GM12878 (cell line): ENCODE measurements around the gene GUCY1B1. TPM values are rescaled to one million over a fixed set of nuclear protein-coding genes. Genes with fewer than 3 reads are reported as not detected.

Experiments
- CHD1 ChIP-seq: IDR thresholded peaks from 2 replicates; pipeline ENCODE4 v1.6.1; 2012; ENCODE audit warnings: low read depth, low read length, improper control_type of control experiment
- ETV6 ChIP-seq, 2 experiments: fragments of 450-650 bp in 1 of 2; IDR thresholded peaks in 1 of 2; conservative IDR thresholded peaks in 1 of 2; 2 replicates each; pipeline ENCODE4 v1.6.1; 2014; ENCODE audit warnings: antibody characterized with exemption in 1 of 2, borderline replicate concordance in 1 of 2, low read depth in 1 of 2, mild to moderate bottlenecking in 1 of 2, moderate library complexity in 1 of 2
- GATAD2B ChIP-seq: fragments of 450-650 bp; conservative IDR thresholded peaks from 2 replicates; pipeline ENCODE4 v1.6.1; 2017; ENCODE audit warnings: low read depth, mild to moderate bottlenecking, moderate library complexity
- IRF4 ChIP-seq: IDR thresholded peaks from 2 replicates; pipeline ENCODE4 v1.6.1; 2011; ENCODE audit warnings: low read depth, low read length
- JUND ChIP-seq: IDR thresholded peaks from 2 replicates; pipeline ENCODE4 v1.6.1; 2012; ENCODE audit warnings: low read depth, mild to moderate bottlenecking, low read length, improper control_type of control experiment, moderate library complexity
- KLF5 ChIP-seq: fragments of 450-650 bp; IDR thresholded peaks from 2 replicates; pipeline ENCODE4 v1.6.1; 2014; ENCODE audit warnings: mild to moderate bottlenecking; ENCODE audit not compliant: partially characterized antibody
- POLR2A ChIP-seq: IDR thresholded peaks from 2 replicates; pipeline ENCODE4 v1.6.1; 2011; ENCODE audit warnings: low read depth, mild to moderate bottlenecking, low read length
- POLR2AphosphoS2 ChIP-seq: IDR thresholded peaks from 2 replicates; pipeline ENCODE4 v1.6.1; 2011; ENCODE audit warnings: low read depth, mild to moderate bottlenecking, low read length, improper control_type of control experiment, moderate library complexity
- POLR2AphosphoS5 ChIP-seq: IDR thresholded peaks from 2 replicates; pipeline ENCODE4 v1.6.1; 2011; ENCODE audit warnings: mild to moderate bottlenecking, low read length, inconsistent platforms
- RAD21 ChIP-seq: IDR thresholded peaks from 2 replicates; pipeline ENCODE4 v1.6.1; 2011; ENCODE audit warnings: mild to moderate bottlenecking, low read depth, low read length, moderate library complexity; ENCODE audit not compliant: insufficient read depth
- RUNX3 ChIP-seq: IDR thresholded peaks from 2 replicates; pipeline ENCODE4 v1.6.1; 2012; ENCODE audit warnings: low read length, inconsistent platforms
- SIN3A ChIP-seq: IDR thresholded peaks from 2 replicates; pipeline ENCODE4 v1.6.1; 2012; ENCODE audit warnings: low read depth, low read length, improper control_type of control experiment
- SMAD1 ChIP-seq: fragments of 450-650 bp; IDR thresholded peaks from 2 replicates; pipeline ENCODE4 v1.6.1; 2018; ENCODE audit warnings: mild to moderate bottlenecking, low read depth; ENCODE audit not compliant: partially characterized antibody
- SMAD5 ChIP-seq: IDR thresholded peaks from 2 replicates; pipeline ENCODE4 v1.6.1; 2016; ENCODE audit warnings: antibody characterized with exemption, low read depth
- SP1 ChIP-seq: IDR thresholded peaks from one replicate; pipeline ENCODE4 v1.6.1; 2011; ENCODE audit warnings: low read depth, low read length
- TCF7 ChIP-seq: IDR thresholded peaks from 2 replicates; pipeline ENCODE4 v1.6.1; 2014; ENCODE audit warnings: antibody characterized with exemption, borderline replicate concordance
- WRNIP1 ChIP-seq: IDR thresholded peaks from 2 replicates; pipeline ENCODE4 v1.6.1; 2011; ENCODE audit warnings: low read depth, low read length, improper control_type of control experiment, borderline replicate concordance
- ZNF217 ChIP-seq: fragments of 450-650 bp; IDR thresholded peaks from 2 replicates; pipeline ENCODE4 v1.6.1; 2017; ENCODE audit warnings: antibody characterized with exemption, mild to moderate bottlenecking
- ZNF24 ChIP-seq: fragments of 450-650 bp; IDR thresholded peaks from 2 replicates; pipeline ENCODE4 v1.6.1; 2017; ENCODE audit warnings: antibody characterized with exemption, mild to moderate bottlenecking
- polyA plus RNA-seq, 11 experiments: library from polyadenylated mRNA; depleted of rRNA in 4 of 11; unstranded in 6 of 11; stranded (reverse) in 5 of 11; fragments of >200 nt; fragmentation: Nextera tagmentation in 4 of 11; fragmentation: Illumina TruSeq in 1 of 11; extraction: Ambion mirVana in 4 of 11; extraction: Trizol in 1 of 11; gene quantifications; 1 replicate in 1 of 11; 2 replicates in 10 of 11; pipeline versions ENCODE4 v1.2.1 to v1.2.3, GENCODE V29; 2011 to 2016; ENCODE audit warnings: inconsistent platforms in 2 of 11, missing spikeins in 2 of 11, low read depth in 1 of 11
- total RNA-seq, 4 experiments: library from RNA; depleted of rRNA in 3 of 4; stranded (reverse); fragments of >200 nt in 3 of 4; fragmentation: Illumina TruSeq in 1 of 4; extraction: Trizol in 1 of 4; gene quantifications; 2 replicates each; pipeline versions ENCODE4 v1.2.1 to v1.2.3, GENCODE V29; 2013 to 2021
- TF ChIP-seq, protein P1 (sequence below): IDR thresholded peaks from 2 replicates; pipeline ENCODE4 v1.6.1; 2012; ENCODE audit warnings: low read depth, low read length, improper control_type of control experiment
- TF ChIP-seq, protein P2 (sequence below): IDR thresholded peaks from 2 replicates; pipeline ENCODE4 v1.6.1; 2011; ENCODE audit warnings: borderline replicate concordance, low read depth, mild to moderate bottlenecking, moderate library complexity, mixed read lengths, low read length; ENCODE audit not compliant: insufficient read depth; ENCODE audit errors: extremely low read length
- TF ChIP-seq, protein P3 (sequence below): IDR thresholded peaks from 2 replicates; pipeline ENCODE4 v1.6.1; 2012; ENCODE audit warnings: mild to moderate bottlenecking, low read depth, low read length
- TF ChIP-seq, protein P4 (sequence below): fragments of 450-650 bp; formaldehyde crosslinking; IDR thresholded peaks from 2 replicates; pipeline ENCODE4 v1.5.0; 2022; ENCODE audit warnings: mild to moderate bottlenecking, missing genetic modification characterization

Gene GUCY1B1
- total and polyA plus RNA-seq, 10 of the 15 experiments (the other 5 are each of a cell fraction or from before 2014, with no cell fraction given) = 0.60 to 38.5 (median 1.4) TPM

DNA sequence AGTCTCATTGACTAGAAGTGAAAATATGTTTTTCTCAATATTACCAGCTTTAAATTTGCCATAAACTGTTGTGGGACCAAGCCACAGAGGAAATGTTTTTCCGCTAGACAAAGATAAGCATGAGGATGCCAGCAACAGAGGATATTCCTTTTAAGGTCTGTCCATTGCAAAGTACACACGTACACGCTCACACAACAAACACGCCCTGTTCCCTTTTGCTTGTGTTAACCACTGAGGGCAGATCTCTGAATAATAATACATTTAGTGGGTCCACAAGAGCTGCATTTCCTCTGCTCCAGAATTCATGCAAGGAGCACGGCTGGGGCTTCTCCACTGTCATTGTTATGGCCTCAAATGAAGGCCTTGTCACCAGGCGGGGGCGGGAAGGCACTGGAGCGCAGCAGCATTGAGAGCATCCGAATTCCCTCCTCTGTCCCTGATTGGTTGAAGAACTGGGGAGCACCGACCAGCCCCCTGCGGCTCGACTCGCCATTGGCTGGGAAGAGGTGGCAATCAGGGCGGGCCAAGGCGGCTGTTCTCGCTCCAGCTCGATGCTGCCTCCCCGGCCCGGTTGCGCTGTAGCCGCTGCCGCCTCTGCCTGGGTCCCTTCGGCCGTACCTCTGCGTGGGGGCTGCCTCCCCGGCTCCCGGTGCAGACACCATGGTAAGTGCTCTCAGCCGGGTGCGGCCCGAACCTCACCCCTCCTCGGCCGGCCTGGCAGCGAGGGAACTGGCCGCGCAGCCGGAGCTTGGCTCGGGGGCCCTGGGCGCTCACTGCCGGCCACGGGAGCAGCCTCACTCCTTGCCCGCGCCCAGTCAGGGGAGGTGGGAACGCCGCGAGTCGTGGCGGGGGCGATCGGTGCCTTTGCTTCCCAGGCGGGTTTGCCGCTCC is at the start of gene GUCY1B1 (continued):
- TF ChIP-seq SIN3A (no peak), SMAD5 (no peak), ZNF24 (no peak), SP1 (peak; percentile 90), RUNX3 (no peak), CHD1 (no peak), ZNF217 (0 out of 2 replicates have a peak, but pooled peaks have one; percentile 38), SMAD1 (no peak), RAD21 (no peak), POLR2A (peak; percentile 61; the same call in 1 of the 2 replicates), IRF4 (no peak), WRNIP1 (no peak), GATAD2B (peak; percentile 71), JUND (no peak), POLR2AphosphoS2 (no peak), ETV6 (conservative IDR thresholded peaks at IDR 0.05 in 1 of 2, IDR thresholded peaks at IDR 0.05 in 1 of 2; ENCODE audit: borderline replicate concordance in 1 of 2, low read depth in 1 of 2) (no peak), KLF5 (no peak), POLR2AphosphoS5 (no peak), TCF7 (no peak)
- TF ChIP-seq, protein P1, sequence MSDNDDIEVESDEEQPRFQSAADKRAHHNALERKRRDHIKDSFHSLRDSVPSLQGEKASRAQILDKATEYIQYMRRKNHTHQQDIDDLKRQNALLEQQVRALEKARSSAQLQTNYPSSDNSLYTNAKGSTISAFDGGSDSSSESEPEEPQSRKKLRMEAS = peak; percentile 63; the same call in 1 of the 2 replicates
- TF ChIP-seq, protein P2, sequence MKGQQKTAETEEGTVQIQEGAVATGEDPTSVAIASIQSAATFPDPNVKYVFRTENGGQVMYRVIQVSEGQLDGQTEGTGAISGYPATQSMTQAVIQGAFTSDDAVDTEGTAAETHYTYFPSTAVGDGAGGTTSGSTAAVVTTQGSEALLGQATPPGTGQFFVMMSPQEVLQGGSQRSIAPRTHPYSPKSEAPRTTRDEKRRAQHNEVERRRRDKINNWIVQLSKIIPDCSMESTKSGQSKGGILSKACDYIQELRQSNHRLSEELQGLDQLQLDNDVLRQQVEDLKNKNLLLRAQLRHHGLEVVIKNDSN = no peak
- TF ChIP-seq, protein P3, sequence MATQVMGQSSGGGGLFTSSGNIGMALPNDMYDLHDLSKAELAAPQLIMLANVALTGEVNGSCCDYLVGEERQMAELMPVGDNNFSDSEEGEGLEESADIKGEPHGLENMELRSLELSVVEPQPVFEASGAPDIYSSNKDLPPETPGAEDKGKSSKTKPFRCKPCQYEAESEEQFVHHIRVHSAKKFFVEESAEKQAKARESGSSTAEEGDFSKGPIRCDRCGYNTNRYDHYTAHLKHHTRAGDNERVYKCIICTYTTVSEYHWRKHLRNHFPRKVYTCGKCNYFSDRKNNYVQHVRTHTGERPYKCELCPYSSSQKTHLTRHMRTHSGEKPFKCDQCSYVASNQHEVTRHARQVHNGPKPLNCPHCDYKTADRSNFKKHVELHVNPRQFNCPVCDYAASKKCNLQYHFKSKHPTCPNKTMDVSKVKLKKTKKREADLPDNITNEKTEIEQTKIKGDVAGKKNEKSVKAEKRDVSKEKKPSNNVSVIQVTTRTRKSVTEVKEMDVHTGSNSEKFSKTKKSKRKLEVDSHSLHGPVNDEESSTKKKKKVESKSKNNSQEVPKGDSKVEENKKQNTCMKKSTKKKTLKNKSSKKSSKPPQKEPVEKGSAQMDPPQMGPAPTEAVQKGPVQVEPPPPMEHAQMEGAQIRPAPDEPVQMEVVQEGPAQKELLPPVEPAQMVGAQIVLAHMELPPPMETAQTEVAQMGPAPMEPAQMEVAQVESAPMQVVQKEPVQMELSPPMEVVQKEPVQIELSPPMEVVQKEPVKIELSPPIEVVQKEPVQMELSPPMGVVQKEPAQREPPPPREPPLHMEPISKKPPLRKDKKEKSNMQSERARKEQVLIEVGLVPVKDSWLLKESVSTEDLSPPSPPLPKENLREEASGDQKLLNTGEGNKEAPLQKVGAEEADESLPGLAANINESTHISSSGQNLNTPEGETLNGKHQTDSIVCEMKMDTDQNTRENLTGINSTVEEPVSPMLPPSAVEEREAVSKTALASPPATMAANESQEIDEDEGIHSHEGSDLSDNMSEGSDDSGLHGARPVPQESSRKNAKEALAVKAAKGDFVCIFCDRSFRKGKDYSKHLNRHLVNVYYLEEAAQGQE = no peak
- TF ChIP-seq, protein P4, sequence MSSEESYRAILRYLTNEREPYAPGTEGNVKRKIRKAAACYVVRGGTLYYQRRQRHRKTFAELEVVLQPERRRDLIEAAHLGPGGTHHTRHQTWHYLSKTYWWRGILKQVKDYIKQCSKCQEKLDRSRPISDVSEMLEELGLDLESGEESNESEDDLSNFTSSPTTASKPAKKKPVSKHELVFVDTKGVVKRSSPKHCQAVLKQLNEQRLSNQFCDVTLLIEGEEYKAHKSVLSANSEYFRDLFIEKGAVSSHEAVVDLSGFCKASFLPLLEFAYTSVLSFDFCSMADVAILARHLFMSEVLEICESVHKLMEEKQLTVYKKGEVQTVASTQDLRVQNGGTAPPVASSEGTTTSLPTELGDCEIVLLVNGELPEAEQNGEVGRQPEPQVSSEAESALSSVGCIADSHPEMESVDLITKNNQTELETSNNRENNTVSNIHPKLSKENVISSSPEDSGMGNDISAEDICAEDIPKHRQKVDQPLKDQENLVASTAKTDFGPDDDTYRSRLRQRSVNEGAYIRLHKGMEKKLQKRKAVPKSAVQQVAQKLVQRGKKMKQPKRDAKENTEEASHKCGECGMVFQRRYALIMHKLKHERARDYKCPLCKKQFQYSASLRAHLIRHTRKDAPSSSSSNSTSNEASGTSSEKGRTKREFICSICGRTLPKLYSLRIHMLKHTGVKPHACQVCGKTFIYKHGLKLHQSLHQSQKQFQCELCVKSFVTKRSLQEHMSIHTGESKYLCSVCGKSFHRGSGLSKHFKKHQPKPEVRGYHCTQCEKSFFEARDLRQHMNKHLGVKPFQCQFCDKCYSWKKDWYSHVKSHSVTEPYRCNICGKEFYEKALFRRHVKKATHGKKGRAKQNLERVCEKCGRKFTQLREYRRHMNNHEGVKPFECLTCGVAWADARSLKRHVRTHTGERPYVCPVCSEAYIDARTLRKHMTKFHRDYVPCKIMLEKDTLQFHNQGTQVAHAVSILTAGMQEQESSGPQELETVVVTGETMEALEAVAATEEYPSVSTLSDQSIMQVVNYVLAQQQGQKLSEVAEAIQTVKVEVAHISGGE (CRISPR knock-in tag) = no peak
